HG03139 (cell line): ENCODE data around the gene EBLN2.

Source experiments
- ATAC-seq: cut with Tn5 transposase; IDR thresholded peaks from one replicate; pipeline ENCODE4 v1.9.1; 2021; ENCODE audit not compliant: unreplicated experiment

EBLN2 gene

DNA sequence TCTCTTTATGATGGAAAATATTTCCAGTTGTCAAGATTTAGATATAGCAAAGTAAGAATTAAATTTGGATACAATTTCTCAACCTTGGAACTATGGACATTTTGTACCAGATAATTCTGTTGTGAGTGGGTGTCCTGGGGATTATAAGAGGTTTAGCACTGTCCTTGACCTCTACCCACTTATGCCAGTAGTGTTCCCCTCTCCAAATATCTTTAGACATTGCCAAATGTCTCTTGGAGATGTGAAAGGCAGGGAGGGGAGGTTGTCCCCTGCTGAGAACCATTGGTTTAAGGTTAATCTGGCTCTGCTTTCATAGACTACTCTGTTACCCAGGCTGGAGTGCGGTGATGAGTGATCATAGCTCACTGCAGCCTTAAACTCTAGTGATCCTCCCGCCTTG, at the start of gene EBLN2:
TSS of gene EBLN2 (plus strand) at position 244 of the 400 bp plus-strand sequence. CDS start 423 bp downstream, outside the sequence.
- no peak for ATAC-seq

DNA sequence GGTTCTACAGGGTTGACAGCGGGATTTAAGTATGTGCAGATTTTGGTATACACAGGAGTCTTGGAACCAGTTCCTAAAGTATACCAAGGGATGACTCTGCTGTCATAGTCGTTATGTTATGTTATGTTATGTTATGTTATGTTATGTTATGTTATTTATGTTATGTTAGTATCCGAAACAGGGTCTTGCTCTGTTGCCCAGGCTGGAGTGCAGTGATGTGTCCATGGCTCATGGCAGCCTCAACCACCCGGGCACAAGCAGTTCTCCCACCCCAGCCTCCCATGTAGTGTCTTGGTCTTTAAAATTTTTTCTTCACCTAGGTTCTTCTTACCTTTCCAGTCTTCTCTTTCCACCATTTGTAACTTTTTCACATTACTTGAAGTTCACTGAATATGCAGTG, 43.2 kb upstream of the EBLN2 start:
- no peak for ATAC-seq

- ATAC-seq, result no peak
These were observed 42.5 kb upstream of the EBLN2 start for GRCh38 chr3:73018790-73019441.

- ATAC-seq, result no peak
These were observed 40.1 kb upstream of the EBLN2 start for GRCh38 chr3:73021301-73021835.

- ATAC-seq, result no peak
These were observed 36.6 kb upstream of the EBLN2 start for GRCh38 chr3:73024836-73025235.

GRCh38 chr3:73026111-73026759, 35.2 kb upstream of the EBLN2 start:
- ATAC-seq, result no peak

GRCh38 chr3:73026760-73027113, 34.7 kb upstream of the EBLN2 start:
- ATAC-seq, result no peak

- no peak for ATAC-seq
These were observed 32.7 kb upstream of the EBLN2 start for GRCh38 chr3:73028803-73029202.

DNA sequence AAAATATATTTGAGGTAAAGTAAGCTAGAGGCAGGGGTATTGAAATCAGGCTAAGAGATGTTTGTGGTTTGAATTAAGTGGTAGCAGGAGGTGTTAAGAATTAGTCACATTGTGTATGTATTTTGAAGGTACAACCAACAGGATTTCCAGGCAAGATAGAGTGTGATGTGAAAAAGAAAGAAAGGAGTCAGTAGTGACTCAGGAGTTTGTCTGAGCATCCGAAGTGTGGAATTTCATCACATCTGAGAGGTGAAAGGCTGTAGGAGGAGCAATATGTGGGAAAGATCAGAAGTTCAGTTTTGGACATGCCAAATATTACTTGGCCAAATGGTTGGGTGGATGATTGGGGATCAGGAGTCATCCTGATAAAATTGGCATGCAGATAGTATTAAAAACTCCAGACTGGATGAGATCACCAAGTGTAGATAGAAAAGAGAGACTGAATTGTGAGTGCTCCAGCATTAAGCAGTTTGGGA, 32.1 kb upstream of the EBLN2 start:
- no peak for ATAC-seq

- no peak for ATAC-seq
These were observed 31.3 kb upstream of the EBLN2 start for GRCh38 chr3:73030073-73030597.

GRCh38 chr3:73031573-73032103, 29.8 kb upstream of the EBLN2 start:
- ATAC-seq, result no peak

GRCh38 chr3:73036694-73037591, 24.5 kb upstream of the EBLN2 start:
- no peak for ATAC-seq

DNA sequence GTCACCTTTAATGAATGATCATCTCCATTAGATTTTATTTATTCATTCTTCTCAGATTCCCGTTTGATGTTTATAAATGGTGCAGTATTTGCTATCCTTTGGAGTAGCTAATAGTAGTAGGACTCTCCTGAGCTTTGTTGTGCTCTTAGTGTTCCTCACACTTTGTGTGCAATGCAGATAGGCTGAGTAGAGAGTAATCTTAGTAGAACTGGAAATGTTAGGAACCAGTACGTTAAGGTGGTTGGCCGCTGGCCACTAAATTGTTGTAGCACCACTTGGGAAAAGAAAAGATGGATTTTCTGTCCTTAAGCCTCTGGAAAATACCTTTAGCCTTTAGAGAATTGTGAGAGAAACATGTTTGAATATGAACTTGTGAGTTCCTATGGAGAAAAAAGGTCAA, 19.9 kb upstream of the EBLN2 start:
- no peak for ATAC-seq

DNA sequence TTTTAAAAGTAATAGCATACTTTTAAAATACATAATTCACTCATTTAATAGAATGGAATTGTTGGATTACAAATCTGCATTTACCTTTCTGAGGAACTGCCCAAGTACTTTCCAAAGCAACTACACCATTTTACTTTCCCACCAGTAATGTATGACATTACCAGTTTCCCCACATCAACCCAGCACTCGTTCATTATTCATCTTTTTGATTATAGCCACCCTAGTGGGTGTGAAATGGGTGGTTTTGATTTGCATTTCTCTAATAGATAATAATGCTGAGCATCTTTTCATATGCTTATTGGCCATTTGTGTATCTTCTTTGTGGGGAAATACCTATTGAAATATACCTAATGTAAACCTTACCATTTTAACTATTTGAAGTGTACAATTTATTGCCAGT, 18.0 kb upstream of the EBLN2 start:
- no peak for ATAC-seq

- ATAC-seq, result no peak
These were observed 16.1 kb upstream of the EBLN2 start for GRCh38 chr3:73045391-73045790.

DNA sequence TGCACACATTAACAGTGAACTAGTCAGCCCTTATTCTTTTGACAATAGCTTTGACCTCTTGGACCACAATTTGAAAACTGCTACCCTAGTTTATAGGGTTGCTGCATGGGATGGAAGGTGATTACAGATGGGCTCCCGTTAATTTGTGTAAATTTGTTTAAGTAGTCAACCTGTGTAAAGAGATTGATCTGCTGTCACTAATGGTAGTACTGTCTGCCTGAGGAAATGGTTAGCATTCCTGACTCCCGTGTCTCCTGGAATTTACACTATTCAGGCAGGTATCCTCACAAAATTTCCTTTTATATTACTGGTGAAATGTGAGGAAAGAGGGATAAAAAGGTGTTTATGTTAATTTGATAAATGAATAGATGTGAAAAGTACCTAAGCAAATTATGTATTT, 15.3 kb upstream of the EBLN2 start:
- ATAC-seq, result no peak

GRCh38 chr3:73049319-73049718, 12.1 kb upstream of the EBLN2 start:
- ATAC-seq, result no peak

DNA sequence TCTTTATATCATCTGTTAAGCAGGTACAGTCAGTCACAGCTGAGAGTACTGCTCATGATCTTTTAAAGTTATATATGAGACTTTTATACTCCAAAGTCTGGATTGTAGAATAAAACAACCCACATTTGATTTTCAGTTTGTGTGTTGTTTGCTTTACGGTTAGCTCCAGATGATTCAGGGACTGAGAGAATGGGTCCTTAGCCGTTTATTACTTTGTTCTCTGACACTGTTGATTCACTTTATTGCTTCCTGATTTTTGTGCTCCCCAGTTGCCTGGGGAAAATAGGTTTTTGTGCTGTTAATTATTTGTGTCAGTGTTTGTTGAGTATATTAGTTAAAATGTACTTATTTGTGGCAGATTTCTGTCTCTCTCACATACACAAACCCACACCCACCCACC, 8.6 kb upstream of the EBLN2 start:
- ATAC-seq, result no peak

DNA sequence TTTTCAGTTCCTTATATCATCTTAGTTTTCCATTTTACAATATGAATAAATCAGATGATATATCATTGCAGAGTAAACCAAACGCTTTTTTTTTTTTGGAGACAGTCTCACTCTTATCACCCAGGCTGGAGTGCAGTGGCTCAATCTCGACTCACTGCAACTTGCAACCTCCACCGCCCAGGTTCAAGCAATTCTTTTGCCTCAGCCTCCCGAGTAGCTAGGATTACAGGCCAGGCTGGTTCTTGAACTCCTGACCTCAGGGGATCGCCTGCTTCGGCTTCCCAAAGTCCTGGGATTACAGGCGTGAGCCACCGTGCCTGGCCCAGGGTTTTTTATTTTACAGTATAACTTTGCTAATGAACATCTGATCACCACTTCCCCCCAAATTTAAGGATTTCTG, 5.9 kb upstream of the EBLN2 start:
- no peak for ATAC-seq

DNA sequence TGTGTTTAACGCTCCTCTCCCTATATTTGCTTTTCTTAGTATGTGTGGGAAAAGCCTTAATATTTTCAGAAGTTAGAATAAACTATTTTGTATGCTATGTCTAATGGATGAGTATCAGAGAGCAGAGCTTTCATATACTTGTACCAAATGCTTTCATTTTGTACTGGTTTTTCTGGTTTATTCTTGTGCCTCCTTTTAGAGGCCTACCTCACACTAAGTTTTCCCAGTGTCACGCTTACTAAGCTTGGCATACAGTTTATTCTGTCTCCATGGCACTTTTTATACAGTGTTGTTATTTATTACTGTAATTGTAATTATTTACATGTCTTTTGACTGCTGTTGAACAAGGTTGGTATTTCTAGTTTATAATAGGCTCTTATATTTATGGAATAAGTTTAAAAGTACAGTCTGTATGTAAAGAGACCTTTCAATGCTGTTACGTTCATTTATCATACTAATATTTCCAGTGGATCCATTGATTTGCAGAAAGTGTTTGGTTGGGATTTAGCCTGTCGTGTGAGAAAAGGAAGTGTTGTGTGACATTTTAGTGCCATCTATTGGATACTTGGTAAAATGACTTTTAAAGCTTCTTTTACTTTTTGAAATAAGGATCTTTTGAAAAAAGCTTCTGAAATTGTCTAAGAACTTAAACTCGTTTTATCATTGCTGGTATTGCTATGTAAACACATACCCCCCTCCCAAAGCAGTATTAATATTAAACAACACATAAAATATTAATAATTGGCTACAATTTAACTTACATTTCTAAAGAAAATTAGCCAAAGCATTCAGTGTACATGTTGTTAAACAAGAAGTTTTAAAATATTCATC, 5.2 kb upstream of the EBLN2 start:
- ATAC-seq, result no peak
